ENCODE results near the gene ESR1.
"Not testable (repeated sequence)": the region's sequence is repeated elsewhere in the genome, so short reads cannot be mapped to it uniquely, and the experiment has no call there.

The ESR1 gene

DNA sequence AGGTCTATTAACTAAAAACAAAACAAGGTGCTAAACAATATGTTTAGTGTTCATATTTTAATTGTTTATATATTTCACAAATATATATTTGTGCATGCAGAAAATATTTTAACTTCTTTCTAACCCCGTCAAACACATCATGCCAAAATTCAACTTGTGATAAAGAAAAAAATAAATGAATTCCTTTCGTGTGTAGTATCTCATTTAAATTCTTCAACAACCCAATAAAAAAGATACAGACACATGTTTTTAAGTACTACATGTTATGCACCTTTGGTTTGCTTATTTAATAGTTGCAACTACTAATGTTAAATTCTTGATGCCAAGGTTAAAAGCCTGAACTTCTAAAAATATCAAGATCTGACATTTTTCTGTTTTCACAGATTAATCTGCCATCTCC, 252.4 kb downstream of the ESR1 start:
- no peak for DNase-seq

DNA sequence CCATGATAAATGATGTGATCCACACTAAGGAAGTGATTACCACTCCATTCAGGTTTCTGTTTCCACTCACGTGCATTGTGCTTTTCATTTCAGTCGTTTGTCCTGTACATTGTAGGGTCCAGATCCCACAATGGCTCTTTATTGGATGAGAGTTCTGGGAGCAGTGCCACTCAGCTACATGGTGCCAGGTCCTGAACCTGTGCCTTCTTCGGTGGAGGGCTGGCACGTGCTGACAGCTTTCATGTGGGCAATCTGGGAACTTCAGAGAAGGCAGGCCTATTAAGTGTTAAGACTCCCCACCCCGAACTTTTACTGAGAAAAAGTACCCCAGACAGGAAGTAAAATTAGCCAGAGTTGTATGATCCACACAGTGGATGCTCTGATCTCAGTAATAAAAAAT, 255.0 kb downstream of the ESR1 start:
- no peak for DNase-seq

GRCh38 chr6:152063170-152063921, 255.9 kb downstream of the ESR1 start:
- no peak for DNase-seq

DNA sequence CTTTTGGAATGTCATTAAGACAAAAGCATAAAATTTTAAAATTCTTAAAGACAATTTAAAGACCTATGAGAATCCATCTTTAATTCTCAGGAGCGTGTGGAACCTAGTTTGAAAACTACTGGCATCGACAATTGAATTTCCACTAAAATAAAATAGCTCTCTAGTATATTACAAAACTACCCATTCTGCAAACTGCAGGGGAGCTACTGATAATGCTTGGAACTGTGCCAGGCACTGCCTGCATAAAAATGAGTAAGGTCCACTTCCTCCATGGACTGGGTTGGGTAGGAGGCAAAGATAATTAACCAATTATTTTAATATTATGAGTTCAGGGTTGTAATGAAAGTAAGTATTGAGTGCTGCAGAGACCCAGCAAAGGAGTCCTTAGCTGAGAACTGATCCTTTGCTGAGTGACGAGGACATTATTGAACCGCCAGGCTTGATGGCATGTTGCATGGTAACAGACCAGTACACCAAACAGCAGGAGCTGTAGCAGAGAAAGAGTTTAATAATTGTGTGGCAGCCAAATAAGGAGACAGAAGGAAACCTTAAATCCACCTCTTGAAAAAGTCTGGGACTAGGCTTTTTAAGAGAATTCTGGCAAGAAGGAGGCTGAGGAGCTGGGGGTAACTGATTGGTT, 261.3 kb downstream of the ESR1 start:
- DNase-seq, result no peak

DNA sequence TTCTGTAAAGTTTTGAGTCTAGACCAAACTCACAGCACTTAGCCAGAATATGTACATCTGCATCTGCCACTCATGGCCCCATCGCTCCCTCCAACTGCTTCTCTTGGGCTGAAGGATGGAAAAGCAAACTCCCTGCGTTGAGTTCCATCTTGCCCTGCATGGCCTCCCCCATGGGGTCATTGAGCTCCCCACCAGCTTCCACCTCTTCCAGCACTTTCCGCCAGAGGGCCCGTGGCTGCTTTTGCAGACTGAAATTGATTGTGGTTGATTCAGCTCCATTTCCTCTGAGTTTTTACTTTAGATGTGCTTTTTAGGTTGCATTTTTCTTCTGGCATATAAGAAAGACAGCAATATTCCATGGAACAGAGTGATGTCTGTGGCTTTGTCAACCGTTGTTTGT, 263.1 kb downstream of the ESR1 start:
- no peak for DNase-seq

DNA sequence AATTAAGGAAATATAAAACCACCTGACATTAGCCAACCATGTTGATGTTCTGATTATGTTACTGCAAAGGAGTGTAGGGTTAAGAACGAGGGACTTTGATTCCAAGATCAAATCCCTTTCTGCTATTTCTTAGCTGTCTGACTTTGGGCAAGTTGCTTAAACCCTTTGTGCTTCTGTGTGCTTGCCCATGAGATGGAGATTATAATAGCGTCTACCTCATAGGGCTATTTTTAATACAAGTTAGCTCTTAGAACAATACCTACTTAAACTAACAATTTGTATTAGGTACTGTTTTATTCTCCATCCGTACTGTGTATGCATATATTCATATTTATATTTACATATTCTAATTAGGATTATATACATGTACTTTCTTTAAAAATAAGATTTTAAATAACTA, 263.8 kb downstream of the ESR1 start:
- DNase-seq, result no peak

DNA sequence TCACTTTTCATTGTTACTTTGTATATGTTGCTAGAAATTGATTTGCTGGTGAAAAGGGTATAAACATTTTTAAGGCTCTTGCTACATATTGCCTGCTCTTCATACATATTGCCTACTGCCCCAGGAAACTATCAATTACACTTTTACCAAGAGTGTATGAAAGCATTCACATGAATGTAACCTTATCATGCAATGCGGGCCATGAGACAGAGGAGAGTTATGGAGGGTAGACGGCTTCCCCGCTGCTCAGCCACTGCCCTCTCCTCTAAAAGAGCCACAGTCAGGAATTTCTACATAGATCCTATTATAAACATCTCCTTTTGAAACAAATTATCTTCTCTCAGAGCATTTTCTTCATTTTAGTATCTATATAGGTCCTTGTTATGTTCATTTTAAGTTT, 264.4 kb downstream of the ESR1 start:
- DNase-seq, result no peak

DNA sequence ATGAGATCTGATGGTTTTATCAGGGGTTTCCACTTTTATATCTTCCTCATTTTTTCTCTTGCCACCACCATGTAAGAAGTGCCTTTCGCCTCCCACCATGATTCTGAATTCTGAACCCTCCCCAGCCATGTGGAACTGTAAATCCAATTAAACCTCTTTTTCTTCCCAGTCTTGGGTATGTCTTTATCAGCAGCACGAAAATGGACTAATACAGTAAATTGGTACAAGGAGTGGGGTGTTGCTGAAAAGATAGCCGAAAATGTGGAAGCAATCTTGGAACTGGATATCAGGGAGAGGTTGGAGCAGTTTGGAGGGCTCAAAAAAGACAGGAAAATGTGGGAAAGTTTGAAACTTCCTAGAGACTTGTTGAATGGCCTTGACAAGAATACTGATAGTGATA, 268.8 kb downstream of the ESR1 start:
- not testable (repeated sequence) for DNase-seq

DNA sequence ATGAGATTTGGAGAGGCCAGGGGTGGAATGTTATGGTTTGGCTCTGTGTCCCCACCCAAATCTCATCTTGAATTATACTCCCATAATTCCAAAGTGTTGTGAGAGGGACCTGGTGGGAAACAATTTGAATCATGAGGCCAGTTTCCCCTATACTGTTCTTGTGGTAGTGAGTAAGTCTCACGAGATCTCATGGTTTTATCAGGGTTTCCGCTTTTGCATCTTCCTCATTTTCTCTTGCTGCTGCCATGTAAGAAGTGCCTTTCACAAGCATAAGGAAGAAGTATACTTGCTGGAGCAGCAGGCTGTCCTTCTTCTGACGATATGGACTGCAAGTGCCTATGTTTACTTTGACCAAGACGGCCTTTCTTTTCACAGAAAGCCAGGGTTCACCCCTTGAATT, 270.5 kb downstream of the ESR1 start:
- DNase-seq, result no peak

DNA sequence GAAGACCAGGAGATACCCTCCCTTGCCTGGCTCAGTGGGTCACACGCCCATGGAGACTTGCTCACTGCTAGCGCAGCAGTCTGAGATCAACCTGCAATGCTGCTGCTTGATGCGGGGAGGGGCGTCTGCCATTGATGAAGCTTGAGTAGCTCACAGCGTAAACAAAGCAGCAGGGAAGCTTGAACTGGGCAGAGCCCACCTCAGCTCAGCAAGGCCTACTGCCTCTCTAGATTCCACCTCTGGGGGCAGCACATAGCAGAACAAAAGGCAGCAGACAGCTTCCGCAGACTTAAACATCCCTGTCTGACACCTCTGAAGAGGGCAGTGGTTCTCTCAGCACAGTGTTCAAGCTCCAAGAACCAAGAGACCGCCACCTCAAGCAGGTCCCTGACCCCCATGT, 271.3 kb downstream of the ESR1 start:
- no peak for DNase-seq

DNA sequence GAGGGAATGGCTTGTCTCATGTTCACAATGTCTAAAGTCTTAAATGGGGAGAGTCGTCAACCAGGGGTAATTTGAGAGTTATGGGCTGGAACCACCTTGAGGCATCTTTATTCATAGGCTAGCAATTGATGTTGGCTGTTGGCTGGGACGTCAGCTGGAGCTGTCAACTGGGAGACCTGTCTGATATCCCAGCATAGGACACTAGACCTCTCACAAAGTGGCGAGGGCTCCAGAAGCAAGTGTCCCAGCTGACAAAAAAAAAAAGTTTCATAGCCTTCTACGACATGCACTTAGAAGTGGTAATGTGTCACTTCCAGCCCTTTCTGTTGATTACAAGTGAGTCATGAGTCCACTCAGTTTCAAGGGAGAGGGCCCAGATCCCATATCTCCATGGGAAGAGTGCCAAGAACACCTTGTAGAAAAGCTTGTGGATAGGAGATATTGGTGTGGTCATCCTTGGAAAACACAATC, 278.0 kb downstream of the ESR1 start:
- DNase-seq, result no peak

DNA sequence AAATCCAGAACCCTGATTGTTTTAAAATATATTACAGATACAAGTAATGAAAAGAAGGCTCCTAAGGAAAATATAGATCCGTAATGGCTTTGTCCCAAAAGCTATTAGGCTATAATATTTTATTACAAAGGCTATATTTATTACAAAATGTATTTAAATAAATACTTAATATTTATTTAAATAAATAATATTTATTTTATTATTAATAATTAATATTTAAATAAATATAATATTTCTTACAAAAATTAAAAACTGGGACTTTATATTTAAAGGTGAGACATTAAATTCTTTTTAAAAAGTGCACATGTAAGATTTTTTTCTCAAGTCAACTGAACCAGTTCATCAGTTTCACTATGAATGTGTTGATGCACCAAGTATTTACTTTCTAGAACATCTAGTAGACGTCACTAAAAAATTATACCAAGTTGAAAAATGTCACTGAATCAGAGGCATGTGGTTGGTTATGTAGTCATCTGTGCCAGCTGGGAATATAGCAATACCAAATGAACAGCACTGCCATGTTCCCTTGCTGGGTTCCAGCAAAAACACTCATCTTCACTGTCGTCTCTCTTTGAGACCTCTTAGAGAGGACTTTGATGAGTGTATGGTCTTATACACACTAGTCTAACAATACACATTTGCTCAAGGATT, 278.9 kb downstream of the ESR1 start:
- DNase-seq, result no peak

DNA sequence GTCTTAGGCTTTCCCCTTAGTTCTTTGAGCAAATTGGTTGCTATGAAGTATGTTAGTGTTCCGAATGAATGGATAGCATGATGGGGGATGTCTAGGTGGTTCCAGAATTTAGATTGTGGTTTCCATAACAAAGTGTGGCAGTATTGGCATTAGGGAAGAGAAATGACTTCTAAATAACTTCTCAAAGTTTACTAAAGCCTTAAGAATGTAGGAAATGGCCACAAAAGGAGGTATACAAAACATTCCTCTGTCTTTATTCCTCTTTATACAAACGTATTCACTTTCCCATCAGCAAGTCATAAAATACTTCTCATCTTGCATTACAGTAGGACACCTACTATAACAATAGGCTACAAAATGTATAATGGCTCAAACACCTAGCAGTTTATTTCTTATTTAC, 279.6 kb downstream of the ESR1 start:
- DNase-seq, result no peak

DNA sequence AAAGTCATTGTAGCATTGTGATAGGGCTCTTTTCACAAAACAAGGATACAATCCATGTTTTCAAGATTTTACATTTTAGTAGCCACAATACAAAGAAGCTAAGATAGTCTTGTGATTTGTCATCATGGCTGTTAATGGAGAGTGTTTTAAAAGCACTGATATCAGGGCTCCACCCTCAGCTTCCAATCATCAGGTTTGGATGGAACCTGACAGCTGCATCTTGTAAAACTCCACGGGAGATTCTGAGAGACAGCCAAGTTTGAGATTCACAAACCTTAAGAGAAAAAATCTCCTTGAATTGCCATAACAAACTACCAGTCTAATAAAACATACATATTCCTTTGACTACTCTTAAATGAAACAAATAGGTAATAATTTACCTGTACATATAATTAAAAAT, 280.2 kb downstream of the ESR1 start:
- no peak for DNase-seq

DNA sequence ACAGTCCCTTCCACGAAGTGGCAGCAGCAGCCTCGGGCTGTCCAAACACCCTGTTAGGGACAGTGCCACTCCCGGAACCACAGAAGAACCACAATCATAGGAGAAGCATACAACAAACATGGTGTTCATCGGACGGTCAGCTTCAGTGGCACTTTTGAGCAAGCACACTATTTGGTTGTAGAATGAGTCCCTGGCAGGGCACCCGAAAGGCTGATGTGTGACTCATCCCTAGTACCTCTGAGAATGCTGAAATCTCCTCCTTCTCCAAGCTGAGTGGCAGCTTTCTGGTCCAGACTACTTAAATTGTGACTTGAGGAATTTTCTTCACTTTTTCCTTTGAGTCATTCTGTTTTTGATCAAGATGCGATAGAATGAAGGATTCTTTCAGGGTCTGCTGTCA, 282.5 kb downstream of the ESR1 start:
- no peak for DNase-seq

GRCh38 chr6:152091201-152091600, 283.7 kb downstream of the ESR1 start:
- no peak for DNase-seq

DNA sequence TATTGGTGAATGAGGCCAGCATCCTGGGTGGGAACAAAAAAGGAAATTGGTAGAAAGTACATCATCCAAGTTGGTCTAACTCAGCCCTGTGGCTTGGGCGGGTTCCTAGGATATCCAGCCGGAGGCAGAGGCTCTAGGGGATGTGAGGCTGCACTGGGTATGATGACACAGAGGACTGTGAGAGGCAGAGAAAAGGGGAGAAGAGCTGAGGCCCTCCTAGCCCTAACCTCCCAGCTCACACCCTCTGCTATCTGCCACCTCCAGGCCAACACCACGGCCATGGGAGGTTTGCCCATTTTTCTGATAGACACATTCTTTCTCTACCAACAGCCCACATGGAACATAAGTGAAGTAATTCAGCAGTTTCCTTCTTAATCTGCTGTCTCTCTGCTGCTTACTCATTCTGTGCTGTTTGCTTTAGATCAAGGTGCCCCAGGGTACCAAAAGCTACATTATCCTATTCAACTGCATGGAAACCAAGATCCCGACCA, 284.4 kb downstream of the ESR1 start:
- no peak for DNase-seq

DNA sequence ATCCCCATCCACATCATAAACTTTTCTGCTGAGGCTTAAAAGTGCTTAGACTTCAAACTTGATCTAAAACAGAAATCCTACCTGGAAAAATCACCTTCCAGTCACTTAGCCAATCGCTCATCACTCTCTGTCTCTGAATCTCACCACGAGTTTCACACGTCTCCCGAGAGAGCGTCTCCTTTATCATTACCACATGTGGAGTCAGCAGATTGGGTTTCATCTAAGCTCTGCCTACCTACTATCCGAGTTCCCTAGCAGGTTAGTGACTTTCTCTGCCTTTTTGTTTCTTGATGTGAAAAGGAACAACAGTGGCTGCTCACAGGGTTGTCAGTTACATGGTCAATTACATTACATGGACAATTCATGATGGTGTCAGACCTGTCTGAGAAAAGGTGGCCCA, 286.2 kb downstream of the ESR1 start:
- no peak for DNase-seq

DNA sequence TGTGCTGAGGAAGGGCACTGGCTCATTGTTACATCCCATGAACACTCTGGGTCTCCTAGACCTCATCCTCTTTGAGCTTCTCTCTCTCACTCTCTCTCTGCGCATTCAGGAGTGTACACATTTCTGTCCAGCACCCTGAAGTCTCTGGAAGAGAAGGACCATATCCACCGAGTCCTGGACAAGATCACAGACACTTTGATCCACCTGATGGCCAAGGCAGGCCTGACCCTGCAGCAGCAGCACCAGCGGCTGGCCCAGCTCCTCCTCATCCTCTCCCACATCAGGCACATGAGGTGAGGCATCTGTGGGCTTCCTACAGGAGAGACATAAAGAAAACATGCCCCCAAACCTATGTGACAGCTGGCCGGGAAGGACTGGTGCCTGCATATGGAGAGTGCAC, 286.8 kb downstream of the ESR1 start:
- DNase-seq, result no peak

GRCh38 chr6:152094992-152095592, 287.6 kb downstream of the ESR1 start:
- DNase-seq, result peak; percentile 92 to 93

DNA sequence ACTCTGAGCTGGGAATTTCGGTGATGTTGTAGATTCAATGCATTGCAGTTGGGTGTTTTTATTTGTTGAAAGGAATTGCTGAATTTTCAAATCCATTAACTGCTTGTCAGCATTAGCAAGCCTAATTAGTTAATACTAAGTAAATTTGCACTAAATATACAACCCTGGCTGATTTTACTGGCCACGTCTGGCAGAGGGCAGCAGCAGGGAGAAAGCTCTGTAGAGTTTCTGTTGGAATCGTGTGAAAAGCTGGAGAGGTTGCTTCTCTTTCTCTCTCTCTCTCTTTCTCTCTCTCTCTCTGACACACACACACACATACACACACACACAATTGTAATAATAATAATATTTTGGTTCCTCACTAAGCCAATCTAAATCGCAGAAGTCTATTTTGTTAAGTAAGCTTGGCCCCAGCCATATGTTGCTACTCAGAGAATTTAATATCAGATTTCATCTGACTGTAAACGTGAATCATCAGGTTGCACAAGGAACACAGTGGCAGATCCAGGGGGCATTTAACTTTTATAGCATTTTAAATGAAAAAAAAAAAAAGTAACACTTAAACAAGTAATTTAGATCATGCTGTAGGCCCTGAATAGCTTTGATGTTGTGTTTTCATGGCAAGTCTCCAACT, 289.5 kb downstream of the ESR1 start:
- DNase-seq, result no peak

- no peak for DNase-seq
These were observed 291.2 kb downstream of the ESR1 start for GRCh38 chr6:152098683-152099082.

Measured in Kasumi-1 (cell line).